Smooth muscle cell (in vitro differentiated cells): ENCODE results near the gene DNAJC27. TPM values are rescaled to one million over a fixed set of nuclear protein-coding genes. Genes with fewer than 3 reads are reported as not detected.

Source experiments
- DNase-seq: peaks from one replicate; lab custom pipeline; 2025; ENCODE audit not compliant: unreplicated experiment; lab: John Stamatoyannopoulos, UW
- H2AFZ ChIP-seq: fragments of 200-600 bp; sonication (generic); 2 replicates; pipeline ENCODE4 v1.6.0; 2016; ENCODE audit warnings: antibody characterized with exemption, low read depth, mild to moderate bottlenecking
- H3F3A ChIP-seq: fragments of 200-600 bp; sonication (generic); 2 replicates; pipeline ENCODE4 v1.6.0; 2017; ENCODE audit warnings: antibody characterized with exemption, low read depth
- H3K27ac ChIP-seq: fragments of 200-600 bp; sonication (generic); 2 replicates; pipeline ENCODE4 v1.5.1; 2016; ENCODE audit warnings: low read depth, mild to moderate bottlenecking
- H3K27me3 ChIP-seq: fragments of 200-600 bp; sonication (generic); 2 replicates; pipeline ENCODE4 v1.6.1; 2016; ENCODE audit warnings: low read depth, mild to moderate bottlenecking
- H3K36me3 ChIP-seq: fragments of 200-600 bp; sonication (generic); 2 replicates; pipeline ENCODE4 v1.5.1; 2016; ENCODE audit warnings: low read depth
- H3K4me1 ChIP-seq: fragments of 200-600 bp; sonication (generic); 2 replicates; pipeline ENCODE4 v1.5.1; 2016; ENCODE audit warnings: low read depth
- H3K4me2 ChIP-seq: fragments of 200-600 bp; sonication (generic); 2 replicates; pipeline ENCODE4 v1.6.0; 2016; ENCODE audit warnings: mild to moderate bottlenecking
- H3K4me3 ChIP-seq: fragments of 200-600 bp; sonication (generic); 2 replicates; pipeline ENCODE4 v1.5.1; 2016; ENCODE audit warnings: mild to moderate bottlenecking
- H3K79me2 ChIP-seq: fragments of 200-600 bp; sonication (generic); 2 replicates; pipeline ENCODE4 v1.6.0; 2016; ENCODE audit warnings: low read depth, mild to moderate bottlenecking
- H3K9ac ChIP-seq: fragments of 200-600 bp; sonication (generic); 2 replicates; pipeline ENCODE4 v1.6.0; 2016; ENCODE audit warnings: low read depth
- H3K9me3 ChIP-seq: fragments of 200-600 bp; sonication (generic); replicated peaks from 2 replicates; pipeline ENCODE4 v1.5.1; 2016; ENCODE audit warnings: low read depth
- H4K20me1 ChIP-seq: fragments of 200-600 bp; sonication (generic); 2 replicates; pipeline ENCODE4 v1.6.0; 2016; ENCODE audit warnings: low read depth
- WGBS: methylation state at CpG from one replicate; pipeline ENCODE4 v1.1.7; 2016; ENCODE audit warnings: low lambda C conversion rate; 5-methylcytosine and 5-hydroxymethylcytosine counted together
- polyA plus RNA-seq: library from polyadenylated mRNA; unstranded; fragments of >200 nt; fragmentation: Nextera tagmentation; extraction: Ambion mirVana; gene quantifications from 2 replicates; pipeline ENCODE4 v1.2.1, GENCODE V29; 2016
- total RNA-seq: library from RNA; depleted of rRNA; stranded (reverse); fragments of >200 nt; gene quantifications from 2 replicates; pipeline ENCODE4 v1.2.3, GENCODE V29; 2014
- TF ChIP-seq, protein P1 (sequence below): fragments of 200-600 bp; sonication (generic); IDR thresholded peaks from 2 replicates; pipeline ENCODE4 v1.5.1; 2017; ENCODE audit warnings: borderline replicate concordance, mild to moderate bottlenecking, antibody characterized with exemption; ENCODE audit not compliant: insufficient read depth, poor library complexity, severe bottlenecking

The DNAJC27 gene
- total and polyA plus RNA-seq, 2 experiments from 2014 or later: 1.4 to 4.4 TPM

DNA sequence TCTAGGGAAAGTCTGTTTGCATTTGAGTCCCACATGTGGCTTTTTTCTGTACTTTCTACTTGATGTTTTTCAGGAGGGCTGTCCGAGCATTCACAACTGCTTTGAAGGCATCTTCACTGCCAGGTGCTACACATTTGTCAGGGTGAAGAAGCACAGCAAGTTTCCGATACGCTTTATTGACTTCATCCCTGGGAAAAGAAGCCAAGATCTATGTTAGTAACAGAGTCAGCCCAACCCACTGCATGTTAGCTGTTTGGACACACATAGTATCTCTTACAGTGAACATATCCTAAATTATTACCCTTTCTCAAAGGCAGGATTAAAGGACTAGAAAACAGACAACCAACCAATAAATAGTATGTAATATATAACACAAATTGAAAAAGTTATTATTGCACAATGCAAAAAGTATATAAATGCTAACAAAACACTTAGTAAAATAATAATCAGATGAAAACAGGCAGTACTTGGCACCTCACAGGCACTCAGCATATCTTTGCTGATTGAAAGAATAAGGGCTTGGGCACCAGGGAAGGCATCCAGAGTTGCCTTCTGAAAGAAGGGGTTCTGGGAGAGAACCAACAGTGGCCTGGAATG lies 24.1 kb downstream of the DNAJC27 start:
- Histone ChIP-seq H3K79me2 (no peaks in the 10 kb centered on the region), H3K27me3 (no peaks in the 10 kb centered on the region), H3K36me3 (no peaks in the 10 kb centered on the region), H3K4me3 (no peak overlapping the region), H3F3A (no peaks in the 10 kb centered on the region), H3K27ac (no peak overlapping the region), H3K9ac (no peak overlapping the region), H3K4me2 (no peak overlapping the region), H3K4me1 (no peaks in the 10 kb centered on the region), H3K9me3 (no peaks in the 10 kb centered on the region), H4K20me1 (no peaks in the 10 kb centered on the region), H2AFZ (no peak overlapping the region)
- TF ChIP-seq, protein P1, sequence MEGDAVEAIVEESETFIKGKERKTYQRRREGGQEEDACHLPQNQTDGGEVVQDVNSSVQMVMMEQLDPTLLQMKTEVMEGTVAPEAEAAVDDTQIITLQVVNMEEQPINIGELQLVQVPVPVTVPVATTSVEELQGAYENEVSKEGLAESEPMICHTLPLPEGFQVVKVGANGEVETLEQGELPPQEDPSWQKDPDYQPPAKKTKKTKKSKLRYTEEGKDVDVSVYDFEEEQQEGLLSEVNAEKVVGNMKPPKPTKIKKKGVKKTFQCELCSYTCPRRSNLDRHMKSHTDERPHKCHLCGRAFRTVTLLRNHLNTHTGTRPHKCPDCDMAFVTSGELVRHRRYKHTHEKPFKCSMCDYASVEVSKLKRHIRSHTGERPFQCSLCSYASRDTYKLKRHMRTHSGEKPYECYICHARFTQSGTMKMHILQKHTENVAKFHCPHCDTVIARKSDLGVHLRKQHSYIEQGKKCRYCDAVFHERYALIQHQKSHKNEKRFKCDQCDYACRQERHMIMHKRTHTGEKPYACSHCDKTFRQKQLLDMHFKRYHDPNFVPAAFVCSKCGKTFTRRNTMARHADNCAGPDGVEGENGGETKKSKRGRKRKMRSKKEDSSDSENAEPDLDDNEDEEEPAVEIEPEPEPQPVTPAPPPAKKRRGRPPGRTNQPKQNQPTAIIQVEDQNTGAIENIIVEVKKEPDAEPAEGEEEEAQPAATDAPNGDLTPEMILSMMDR: no peak
- no peak for DNase-seq
- 100% methylated on average over 3 of the region's 3 CpGs for WGBS

DNA sequence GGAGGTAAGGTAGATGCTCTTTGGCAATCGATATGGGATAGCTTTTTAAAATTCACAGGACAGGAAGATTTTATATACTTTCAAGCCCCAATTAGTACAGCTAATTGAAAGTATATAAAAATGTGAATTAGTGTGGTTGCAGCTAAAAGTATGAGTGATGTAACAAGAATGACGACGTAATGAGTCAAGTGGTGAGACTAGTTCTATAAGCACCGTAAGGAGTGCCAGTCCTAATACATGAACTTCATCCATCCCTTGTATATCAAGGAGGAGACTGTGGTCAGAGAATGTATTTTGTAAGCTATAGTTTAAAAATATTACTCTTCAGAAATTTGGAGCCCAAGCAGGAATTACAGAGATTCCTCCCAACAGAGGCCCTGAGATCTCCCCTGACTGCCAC lies 25.8 kb downstream of the DNAJC27 start:
- Histone ChIP-seq H2AFZ (no peak overlapping the region), H3K4me1 (no peaks in the 10 kb centered on the region), H3K27me3 (no peaks in the 10 kb centered on the region), H3K9ac (no peak overlapping the region), H4K20me1 (no peaks in the 10 kb centered on the region), H3K27ac (no peak overlapping the region), H3K4me3 (no peak overlapping the region), H3K9me3 (no peaks in the 10 kb centered on the region), H3F3A (no peaks in the 10 kb centered on the region), H3K36me3 (no peaks in the 10 kb centered on the region), H3K4me2 (no peak overlapping the region), H3K79me2 (no peaks in the 10 kb centered on the region)
- 82% methylated on average over 4 of the region's 4 CpGs for WGBS
- DNase-seq: no peak
- TF ChIP-seq, protein P1: no peak

DNA sequence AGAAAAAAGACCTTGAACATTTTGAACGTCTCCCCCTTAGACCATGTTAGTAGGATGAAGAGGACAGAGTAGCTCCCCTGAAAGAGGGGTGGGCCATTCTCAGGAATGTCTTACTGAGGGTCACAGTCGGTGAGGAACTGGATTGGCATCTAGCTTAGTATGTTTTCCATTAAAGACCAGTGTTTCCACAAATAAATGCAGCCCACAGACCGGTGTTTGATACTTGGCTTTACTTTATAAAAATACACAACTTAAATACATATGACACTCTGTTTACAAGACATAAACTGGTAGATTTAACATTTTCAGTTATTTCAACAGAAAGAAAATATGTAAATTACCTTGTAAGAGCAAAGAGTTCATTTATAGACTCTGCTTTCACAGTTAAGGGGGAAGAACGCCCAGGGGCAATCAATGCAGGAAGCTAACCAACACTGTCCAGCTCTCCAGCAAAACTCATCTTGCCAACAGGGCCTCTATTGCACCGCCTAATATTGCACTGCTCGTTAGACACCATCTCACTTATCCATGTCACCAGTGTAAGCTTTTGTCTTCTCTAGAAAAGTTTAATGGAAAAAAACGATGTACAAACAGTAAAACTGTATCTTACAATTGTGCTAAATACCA lies 28.2 kb downstream of the DNAJC27 start:
- no peak overlapping the region for H2AFZ ChIP-seq
- no peaks in the 10 kb centered on the region for H3K4me1 ChIP-seq
- no peaks in the 10 kb centered on the region for H3F3A ChIP-seq
- no peaks in the 10 kb centered on the region for H4K20me1 ChIP-seq
- H3K9me3 ChIP-seq: no peaks in the 10 kb centered on the region
- no peaks in the 10 kb centered on the region for H3K36me3 ChIP-seq
- H3K9ac ChIP-seq: no peak overlapping the region
- no peak overlapping the region for H3K27ac ChIP-seq
- no peak for DNase-seq
- no peaks in the 10 kb centered on the region for H3K27me3 ChIP-seq
- no peak overlapping the region for H3K4me2 ChIP-seq
- TF ChIP-seq, protein P1: no peak
- H3K79me2 ChIP-seq: no peaks in the 10 kb centered on the region
- 85% methylated on average over 7 of the region's 7 CpGs for WGBS
- H3K4me3 ChIP-seq: no peak overlapping the region

DNA sequence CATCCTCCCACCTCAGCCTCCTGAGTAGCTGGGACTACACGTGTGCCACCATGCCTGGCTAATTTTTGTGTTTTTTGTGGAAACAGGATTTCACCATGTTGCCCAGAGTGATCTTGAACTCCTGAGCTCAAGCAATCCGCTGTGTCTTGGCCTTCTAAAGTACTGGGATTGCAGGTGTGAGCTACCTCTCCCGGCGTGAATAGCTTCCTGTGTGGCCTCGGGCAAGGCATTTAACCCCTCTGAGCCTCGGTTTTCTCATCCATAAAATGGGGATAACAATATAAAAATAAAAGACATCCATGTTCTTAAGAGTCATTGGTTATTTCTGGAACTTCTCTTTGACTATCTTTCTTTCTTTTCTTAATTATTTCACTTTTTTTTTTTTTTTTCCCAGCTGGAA lies 32.4 kb downstream of the DNAJC27 start:
- Histone ChIP-seq H3K27ac (no peak overlapping the region), H3K9me3 (no peaks in the 10 kb centered on the region), H3K4me3 (no peak overlapping the region), H3K79me2 (no peaks in the 10 kb centered on the region), H2AFZ (no peak overlapping the region), H3K9ac (no peak overlapping the region), H4K20me1 (no peaks in the 10 kb centered on the region), H3F3A (no peaks in the 10 kb centered on the region), H3K27me3 (no peaks in the 10 kb centered on the region), H3K4me1 (no peaks in the 10 kb centered on the region), H3K36me3 (no peaks in the 10 kb centered on the region), H3K4me2 (no peak overlapping the region)
- no peak for DNase-seq
- TF ChIP-seq, protein P1: no peak
- WGBS: 85% methylated on average over 6 of the region's 6 CpGs
